IMR-90 (cell line): ENCODE measurements around the gene CCDC88B. TPM values are rescaled to one million over a fixed set of nuclear protein-coding genes. Genes with fewer than 3 reads are reported as not detected.

Experiments
- ATAC-seq: fragments of 200-7000 bp; cut with Tn5 transposase; 2 replicates; pipeline ENCODE4 v1.9.1; 2020; ENCODE audit warnings: low read depth, mild to moderate bottlenecking, moderate library complexity
- BruUV-seq: library from RNA; stranded (reverse); fragments of 400-500 nt; replicated peaks from 2 replicates; lab custom pipeline; 2021; lab: Mats Ljungman, UMichigan
- CTCF ChIA-PET: fragments of 300-600 bp; formaldehyde crosslinking; extraction: SDS; loops from one replicate; lab custom pipeline; 2021; ENCODE audit warnings: antibody characterized with exemption; lab: Yijun Ruan, JAX
- POLR2A ChIA-PET: fragments of 300-600 bp; sonication (Branson Sonifier 250); formaldehyde crosslinking; loops from one replicate; lab custom pipeline; 2022; ENCODE audit warnings: antibody characterized with exemption; ENCODE audit not compliant: unreplicated experiment; lab: Charles Lee
- DNase-seq: peaks from one replicate; pipeline ENCODE4 v3.0.0; 2013
- H2AFZ ChIP-seq: replicated peaks from 2 replicates; pipeline ENCODE3; 2013; ENCODE audit warnings: low read length, mild to moderate bottlenecking; ENCODE audit not compliant: poor library complexity
- H2AK5ac ChIP-seq: 2 replicates; pipeline ENCODE4 v1.6.1; 2013; ENCODE audit warnings: low read depth, low read length, inconsistent platforms
- H2AK9ac ChIP-seq: replicated peaks from 2 replicates; pipeline ENCODE3; 2013; ENCODE audit warnings: mild to moderate bottlenecking, low read depth, low read length, moderate library complexity; ENCODE audit not compliant: poor library complexity
- H2BK120ac ChIP-seq: 2 replicates; pipeline ENCODE4 v1.6.1; 2013; ENCODE audit warnings: low read depth, low read length, inconsistent platforms
- H2BK15ac ChIP-seq: 3 replicates; pipeline ENCODE4 v1.6.1; 2013; ENCODE audit warnings: low read depth, low read length, inconsistent platforms
- H2BK20ac ChIP-seq: 2 replicates; pipeline ENCODE4 v1.6.1; 2013; ENCODE audit warnings: low read depth, mild to moderate bottlenecking, inconsistent platforms, low read length, moderate library complexity
- H2BK5ac ChIP-seq: 2 replicates; pipeline ENCODE4 v1.6.1; 2013; ENCODE audit warnings: mild to moderate bottlenecking, low read depth, low read length, inconsistent platforms; ENCODE audit not compliant: poor library complexity, severe bottlenecking
- H3K14ac ChIP-seq: replicated peaks from 2 replicates; pipeline ENCODE4 v1.6.1; 2013; ENCODE audit warnings: low read depth, low read length, inconsistent platforms
- H3K18ac ChIP-seq: 2 replicates; pipeline ENCODE4 v1.6.1; 2013; ENCODE audit warnings: low read depth, low read length, control low read depth
- H3K23ac ChIP-seq: 2 replicates; pipeline ENCODE4 v1.6.1; 2013; ENCODE audit warnings: low read depth, low read length, inconsistent platforms
- H3K27ac ChIP-seq: 2 replicates; pipeline ENCODE4 v1.5.1; 2013; ENCODE audit warnings: mild to moderate bottlenecking, control low read depth, low read length; ENCODE audit not compliant: insufficient read depth
- H3K27me3 ChIP-seq: 2 replicates; pipeline ENCODE4 v1.6.1; 2013; ENCODE audit warnings: low read length; ENCODE audit not compliant: control insufficient read depth, insufficient read depth
- H3K36me3 ChIP-seq: 2 replicates; pipeline ENCODE4 v1.6.1; 2013; ENCODE audit warnings: low read length, mixed read lengths; ENCODE audit not compliant: control insufficient read depth, insufficient read depth
- H3K4ac ChIP-seq: 2 replicates; pipeline ENCODE4 v1.6.1; 2013; ENCODE audit warnings: low read depth, low read length, inconsistent platforms
- H3K4me1 ChIP-seq: 2 replicates; pipeline ENCODE4 v1.6.1; 2013; ENCODE audit warnings: low read length, mixed read lengths; ENCODE audit not compliant: control insufficient read depth, insufficient read depth
- H3K4me2 ChIP-seq: 2 replicates; pipeline ENCODE4 v1.6.1; 2013; ENCODE audit warnings: low read depth, mild to moderate bottlenecking, control low read depth, low read length, moderate library complexity
- H3K4me3 ChIP-seq: 2 replicates; pipeline ENCODE4 v1.5.1; 2013; ENCODE audit warnings: low read depth, mild to moderate bottlenecking, control low read depth, low read length, moderate library complexity; ENCODE audit not compliant: insufficient read depth
- H3K56ac ChIP-seq: 2 replicates; pipeline ENCODE4 v1.6.1; 2013; ENCODE audit warnings: low read length, inconsistent platforms; ENCODE audit not compliant: insufficient read depth; ENCODE audit errors: extremely low read depth
- H3K79me1 ChIP-seq, 2 experiments: 2 replicates each; pipeline ENCODE4 v1.6.1; 2013; ENCODE audit warnings: low read length in 2 of 2, inconsistent platforms in 1 of 2, low read depth in 1 of 2
- H3K9ac ChIP-seq: 2 replicates; pipeline ENCODE4 v1.6.1; 2013; ENCODE audit warnings: low read depth, low read length, control low read depth
- H3K9me1 ChIP-seq: 2 replicates; pipeline ENCODE4 v1.6.1; 2013; ENCODE audit warnings: low read length, inconsistent platforms; ENCODE audit not compliant: insufficient read depth
- H3K9me3 ChIP-seq: 2 replicates; pipeline ENCODE4 v1.6.1; 2013; ENCODE audit warnings: low read length; ENCODE audit not compliant: control insufficient read depth, insufficient read depth
- H4K20me1 ChIP-seq: 2 replicates; pipeline ENCODE4 v1.6.1; 2013; ENCODE audit warnings: low read length, inconsistent platforms; ENCODE audit not compliant: insufficient read depth
- H4K5ac ChIP-seq: 2 replicates; pipeline ENCODE4 v1.6.1; 2013; ENCODE audit warnings: mild to moderate bottlenecking, low read depth, low read length, control low read depth
- H4K8ac ChIP-seq, 2 experiments: 2 replicates each; pipeline ENCODE4 v1.6.1; 2013; ENCODE audit warnings: low read depth in 2 of 2, low read length in 2 of 2, control low read depth in 1 of 2, inconsistent platforms in 1 of 2
- H4K91ac ChIP-seq: 2 replicates; pipeline ENCODE4 v1.6.1; 2013; ENCODE audit warnings: low read depth, low read length, inconsistent platforms; ENCODE audit not compliant: insufficient read depth
- BHLHE40 ChIP-seq: fragments of 150-350 bp; IDR thresholded peaks from 2 replicates; pipeline ENCODE4 v1.6.1; 2016; ENCODE audit warnings: mild to moderate bottlenecking, low read depth, low read length
- CHD1 ChIP-seq: IDR thresholded peaks from 2 replicates; pipeline ENCODE4 v1.6.1; 2012; ENCODE audit warnings: low read depth, low read length, improper control_type of control experiment
- MAZ ChIP-seq: IDR thresholded peaks from 2 replicates; pipeline ENCODE4 v1.6.1; 2012; ENCODE audit warnings: low read depth, mild to moderate bottlenecking, low read length, improper control_type of control experiment, moderate library complexity, borderline replicate concordance
- RFX5 ChIP-seq: IDR thresholded peaks from 2 replicates; pipeline ENCODE4 v1.8.0; 2012; ENCODE audit warnings: low read depth, mild to moderate bottlenecking, low read length, moderate library complexity
- SMC3 ChIP-seq: fragments of 150-350 bp; IDR thresholded peaks from 2 replicates; pipeline ENCODE4 v1.6.1; 2016; ENCODE audit warnings: low read depth, mild to moderate bottlenecking, antibody characterized with exemption, low read length, moderate library complexity
- WGBS, 2 experiments: methylation state at CpG; one replicate each; pipeline versions ENCODE4 v1.1.5 to v1.1.7; 2013; ENCODE audit warnings: missing lambda C conversion rate in 2 of 2; ENCODE audit not compliant: insufficient read length in 1 of 2; ENCODE audit errors: extremely low coverage in 2 of 2; 5-methylcytosine and 5-hydroxymethylcytosine counted together
- dilution Hi-C: fragments of 300-500 bp; cut with HindIII; formaldehyde crosslinking; loops from one replicate; pipeline ENCODE4 v1.14.3; 2018; ENCODE audit warnings: low sequenced_read_pairs; ENCODE audit not compliant: unreplicated experiment
- in situ Hi-C: fragments of 300-500 bp; cut with MboI; formaldehyde crosslinking; loops from 3 replicates; pipeline ENCODE4 v1.14.3; 2019; ENCODE audit warnings: low sequenced_read_pairs, inconsistent platforms, mixed read lengths
- intact Hi-C: fragments of 100-400 bp; cut with micrococcal nuclease; formaldehyde crosslinking; loops from 2 replicates; pipeline ENCODE4 v1.10.0; 2022
- polyA plus RNA-seq, 3 experiments: library from polyadenylated mRNA; depleted of rRNA; stranded (reverse); fragments of >200 nt; gene quantifications; 2 replicates each; pipeline ENCODE4 v1.2.3, GENCODE V29; 2012; ENCODE audit warnings: low replicate concordance in 1 of 3
- total RNA-seq: library from RNA; depleted of rRNA; stranded (reverse); fragments of >200 nt; gene quantifications from 2 replicates; pipeline ENCODE4 v1.2.3, GENCODE V29; 2012

The CCDC88B gene
- total and polyA plus RNA-seq, 2 of the 4 experiments (the other 2 are of a cell fraction) = 1.3 to 2.5 TPM

DNA sequence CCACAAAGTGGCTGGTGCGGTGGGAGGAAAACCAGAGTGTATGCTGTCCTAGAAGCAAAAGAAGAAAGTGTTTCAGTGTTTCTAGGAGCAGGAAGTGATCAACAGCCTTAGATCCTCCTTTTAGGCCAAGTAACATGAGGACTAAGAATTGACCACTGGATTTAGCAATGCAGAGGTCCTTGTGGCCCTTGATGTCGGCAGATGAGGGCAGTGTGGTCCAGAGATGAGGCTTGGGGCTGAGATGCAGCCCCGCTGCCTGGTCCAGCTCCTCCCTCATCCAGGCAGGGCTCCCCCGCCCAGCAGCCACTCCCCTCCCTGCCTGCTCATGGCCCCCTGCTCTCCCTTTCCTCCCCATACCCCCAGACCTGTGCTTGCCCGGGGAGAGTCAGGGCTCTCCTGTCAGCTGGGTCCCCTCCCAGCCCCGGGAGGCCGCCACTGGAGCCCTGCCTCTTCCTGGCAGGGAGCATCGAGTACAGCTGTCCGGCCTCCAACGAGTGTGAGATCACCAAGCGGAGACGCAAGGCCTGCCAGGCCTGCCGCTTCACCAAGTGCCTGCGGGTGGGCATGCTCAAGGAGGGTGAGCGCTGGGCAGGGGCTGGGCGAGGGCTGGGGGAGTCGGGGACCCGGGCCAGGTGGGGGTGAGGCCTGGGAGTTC is 26.4 kb upstream of the CCDC88B start:
- Histone ChIP-seq H2BK20ac (no peak overlapping the region), H4K20me1 (no peaks in the 10 kb centered on the region), H3K4ac (no peak overlapping the region), H2BK15ac (no peak overlapping the region), H3K56ac (no peak overlapping the region), H4K91ac (no peak overlapping the region), H3K23ac (no peak overlapping the region), H3K4me2 (no peak overlapping the region), H2AFZ (no peak overlapping the region), H2BK120ac (no peak overlapping the region), H4K8ac (no peak overlapping the region), H3K4me1 (no peaks in the 10 kb centered on the region), H3K9ac (no peak overlapping the region), H3K4me3 (no peak overlapping the region), H3K27me3 (no peaks in the 10 kb centered on the region), H3K14ac (no peak overlapping the region), H3K9me3 (no peaks in the 10 kb centered on the region), H2AK5ac (no peak overlapping the region), H4K5ac (no peak overlapping the region), H2AK9ac (peak overlapping the region; percentile 65), H3K79me1 (peaks cover 5 to 32% of the 10 kb centered on the region in 2 experiments), H3K27ac (no peak overlapping the region), H2BK5ac (no peak overlapping the region), H3K18ac (no peak overlapping the region), H3K36me3 (peaks cover 12% of the 10 kb centered on the region; the same call in 1 of the 2 replicates), H3K9me1 (no peaks in the 10 kb centered on the region)
- TF ChIP-seq RFX5 = no peak
- no peak for TF ChIP-seq MAZ
- no peak for TF ChIP-seq CHD1
- TF ChIP-seq BHLHE40 = no peak
- TF ChIP-seq SMC3 = no peak
- dilution Hi-C loops = no loop called here
- DNase-seq = no peak
- 63% methylated on average over 3 of the region's 18 CpGs; no CpG with 5 or more reads in 1 of the 2 experiments for WGBS, 2 experiments
- ChIA-PET POLR2A (no interaction called here), CTCF (no interaction called here)
- no TSS peak for BruUV-seq
- in situ Hi-C loops = no loop called here
- intact Hi-C loops = no loop called here
- no peak for ATAC-seq
